ENCODE results near the gene DOCK2.

DOCK2 gene

GRCh38 chr5:169956126-169956525, 319.1 kb downstream of the DOCK2 start:
- Histone ChIP-seq H3K27me3 (ENCODE audit: insufficient read depth, poor library complexity, severe bottlenecking) (no peaks in the 10 kb centered on the region), H3K36me3 (ENCODE audit: low read depth) (no peaks in the 10 kb centered on the region), H3K27ac (ENCODE audit: poor library complexity, severe bottlenecking) (no peak overlapping the region), H3K4me3 (ENCODE audit: severe bottlenecking) (no peak overlapping the region), H3K4me1 (ENCODE audit: insufficient read depth, poor library complexity, severe bottlenecking) (peaks cover 13% of the 10 kb centered on the region), H3K9me3 (ENCODE audit: severe bottlenecking) (no peaks in the 10 kb centered on the region)
- no peak for TF ChIP-seq CTCF (IDR thresholded peaks at IDR 0.05; ENCODE audit: poor library complexity, severe bottlenecking)
- ATAC-seq (ENCODE audit: low read depth) (no peak), DNase-seq (ENCODE audit: low spot score) (no peak)

GRCh38 chr5:169956756-169957155, 319.7 kb downstream of the DOCK2 start:
- ATAC-seq (ENCODE audit: low read depth) (peak; percentile 54; the same call in 2 of the 3 replicates), DNase-seq (ENCODE audit: low spot score) (no peak)
- Histone ChIP-seq H3K36me3 (ENCODE audit: low read depth) (no peaks in the 10 kb centered on the region), H3K4me3 (ENCODE audit: severe bottlenecking) (no peak overlapping the region), H3K9me3 (ENCODE audit: severe bottlenecking) (no peaks in the 10 kb centered on the region), H3K27me3 (ENCODE audit: insufficient read depth, poor library complexity, severe bottlenecking) (no peaks in the 10 kb centered on the region), H3K27ac (ENCODE audit: poor library complexity, severe bottlenecking) (no peak overlapping the region), H3K4me1 (ENCODE audit: insufficient read depth, poor library complexity, severe bottlenecking) (peaks cover 14% of the 10 kb centered on the region)
- TF ChIP-seq CTCF (IDR thresholded peaks at IDR 0.05; ENCODE audit: poor library complexity, severe bottlenecking), result no peak

- peaks cover 11% of the 10 kb centered on the region for H3K4me1 ChIP-seq (ENCODE audit: insufficient read depth, poor library complexity, severe bottlenecking)
- no peak overlapping the region for H3K27ac ChIP-seq (ENCODE audit: poor library complexity, severe bottlenecking)
- no peak overlapping the region for H3K4me3 ChIP-seq (ENCODE audit: severe bottlenecking)
- H3K27me3 ChIP-seq (ENCODE audit: insufficient read depth, poor library complexity, severe bottlenecking), result no peaks in the 10 kb centered on the region
- DNase-seq (ENCODE audit: low spot score), result no peak
- TF ChIP-seq CTCF (IDR thresholded peaks at IDR 0.05; ENCODE audit: poor library complexity, severe bottlenecking), result no peak
- H3K9me3 ChIP-seq (ENCODE audit: severe bottlenecking), result no peaks in the 10 kb centered on the region
- ATAC-seq (ENCODE audit: low read depth), result no peak
- H3K36me3 ChIP-seq (ENCODE audit: low read depth), result no peaks in the 10 kb centered on the region
These were observed 321.2 kb downstream of the DOCK2 start for GRCh38 chr5:169958278-169958677.

GRCh38 chr5:169960659-169961058, 323.6 kb downstream of the DOCK2 start:
- no peak for TF ChIP-seq CTCF (IDR thresholded peaks at IDR 0.05; ENCODE audit: poor library complexity, severe bottlenecking)
- peaks cover 11% of the 10 kb centered on the region for H3K4me1 ChIP-seq (ENCODE audit: insufficient read depth, poor library complexity, severe bottlenecking)
- DNase-seq (ENCODE audit: low spot score) (no peak), ATAC-seq (ENCODE audit: low read depth) (peak; percentile 96)
- H3K9me3 ChIP-seq (ENCODE audit: severe bottlenecking), result no peaks in the 10 kb centered on the region
- no peak overlapping the region for H3K27ac ChIP-seq (ENCODE audit: poor library complexity, severe bottlenecking)
- no peaks in the 10 kb centered on the region for H3K36me3 ChIP-seq (ENCODE audit: low read depth)
- H3K4me3 ChIP-seq (ENCODE audit: severe bottlenecking), result no peak overlapping the region
- no peaks in the 10 kb centered on the region for H3K27me3 ChIP-seq (ENCODE audit: insufficient read depth, poor library complexity, severe bottlenecking)

GRCh38 chr5:169964246-169964645, 327.2 kb downstream of the DOCK2 start:
- H3K36me3 ChIP-seq (ENCODE audit: low read depth), result no peaks in the 10 kb centered on the region
- H3K4me3 ChIP-seq (ENCODE audit: severe bottlenecking), result no peak overlapping the region
- ATAC-seq (ENCODE audit: low read depth), result no peak
- H3K27me3 ChIP-seq (ENCODE audit: insufficient read depth, poor library complexity, severe bottlenecking), result no peaks in the 10 kb centered on the region
- no peak for TF ChIP-seq CTCF (IDR thresholded peaks at IDR 0.05; ENCODE audit: poor library complexity, severe bottlenecking)
- no peak for DNase-seq (ENCODE audit: low spot score)
- H3K27ac ChIP-seq (ENCODE audit: poor library complexity, severe bottlenecking), result no peak overlapping the region
- no peaks in the 10 kb centered on the region for H3K9me3 ChIP-seq (ENCODE audit: severe bottlenecking)
- peaks cover 11% of the 10 kb centered on the region for H3K4me1 ChIP-seq (ENCODE audit: insufficient read depth, poor library complexity, severe bottlenecking)
